Measurements from ENCODE around the gene PTPRJ. TPM values are rescaled to one million over a fixed set of nuclear protein-coding genes. Genes with fewer than 3 reads are reported as not detected.

PTPRJ gene
- total and polyA plus RNA-seq, 9 of the 15 experiments (the other 6 are each of a cell fraction or from before 2014, with no cell fraction given) = 0.56 to 10.7 (median 4.8) TPM

DNA sequence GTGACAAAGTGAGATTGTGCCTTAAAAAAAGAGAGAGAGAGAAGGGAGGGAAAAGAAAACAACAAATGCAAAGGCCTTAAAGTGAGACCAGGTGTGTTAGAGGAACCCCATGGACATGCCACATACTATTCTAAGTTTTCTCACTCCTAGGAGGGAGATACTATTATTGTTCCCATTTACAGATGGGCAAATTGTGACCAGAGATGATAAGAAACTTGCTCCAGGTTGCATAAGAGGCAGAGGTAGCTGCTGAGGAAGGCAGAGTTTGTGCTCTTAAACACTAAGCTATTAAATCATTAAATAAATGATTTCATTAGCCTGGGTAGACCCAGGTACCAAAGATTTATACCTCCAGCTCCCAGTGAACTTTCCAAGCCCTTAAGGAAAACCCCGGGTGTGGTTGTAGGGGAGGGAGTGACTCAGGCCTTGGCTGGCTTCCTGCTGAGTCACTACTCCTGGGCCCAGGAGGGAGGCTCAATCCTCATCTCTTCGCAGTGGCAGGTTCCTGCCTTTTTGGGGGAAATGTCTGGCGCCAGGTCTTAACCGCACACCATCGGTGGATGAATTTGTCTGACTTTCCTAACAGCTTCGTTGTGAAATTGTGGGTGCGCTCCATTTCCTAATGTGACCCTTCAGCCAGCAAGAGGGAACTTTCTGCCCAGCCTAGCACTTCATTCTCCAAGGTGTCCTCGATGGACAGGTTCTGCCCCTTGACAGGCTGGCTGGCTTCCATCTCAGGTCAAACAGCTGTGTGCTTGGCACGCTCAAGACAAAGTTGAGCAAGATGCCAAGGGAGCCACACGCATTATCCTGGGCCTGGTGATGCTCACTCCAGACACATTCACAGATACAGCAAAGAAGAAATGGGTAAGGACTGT is 33.4 kb upstream of the PTPRJ start (continued):
- no peak for TF ChIP-seq DEAF1 (CRISPR knock-in tag; IDR thresholded peaks at IDR 0.05)
- TF ChIP-seq ZNF696 (CRISPR knock-in tag; conservative IDR thresholded peaks at IDR 0.05) = no peak
- no peak for TF ChIP-seq CBFA2T3 (IDR thresholded peaks at IDR 0.05)
- TF ChIP-seq BCL6 (CRISPR knock-in tag; IDR thresholded peaks at IDR 0.05) = no peak
- no peak for TF ChIP-seq MBD1 (CRISPR knock-in tag; IDR thresholded peaks at IDR 0.05)
- TF ChIP-seq ELF1 (tag; IDR thresholded peaks at IDR 0.05) = no peak
- no peak for TF ChIP-seq ZNF431 (CRISPR knock-in tag; IDR thresholded peaks at IDR 0.05)
- peak; percentile 27 for TF ChIP-seq TAF1 (IDR thresholded peaks at IDR 0.05; ENCODE audit: control insufficient read depth, extremely low read depth, insufficient read depth, low read length, severe bottlenecking)
- no peak for TF ChIP-seq RBFOX2 (IDR thresholded peaks at IDR 0.05; ENCODE audit: low read depth, low read length)
- TF ChIP-seq, protein P1, sequence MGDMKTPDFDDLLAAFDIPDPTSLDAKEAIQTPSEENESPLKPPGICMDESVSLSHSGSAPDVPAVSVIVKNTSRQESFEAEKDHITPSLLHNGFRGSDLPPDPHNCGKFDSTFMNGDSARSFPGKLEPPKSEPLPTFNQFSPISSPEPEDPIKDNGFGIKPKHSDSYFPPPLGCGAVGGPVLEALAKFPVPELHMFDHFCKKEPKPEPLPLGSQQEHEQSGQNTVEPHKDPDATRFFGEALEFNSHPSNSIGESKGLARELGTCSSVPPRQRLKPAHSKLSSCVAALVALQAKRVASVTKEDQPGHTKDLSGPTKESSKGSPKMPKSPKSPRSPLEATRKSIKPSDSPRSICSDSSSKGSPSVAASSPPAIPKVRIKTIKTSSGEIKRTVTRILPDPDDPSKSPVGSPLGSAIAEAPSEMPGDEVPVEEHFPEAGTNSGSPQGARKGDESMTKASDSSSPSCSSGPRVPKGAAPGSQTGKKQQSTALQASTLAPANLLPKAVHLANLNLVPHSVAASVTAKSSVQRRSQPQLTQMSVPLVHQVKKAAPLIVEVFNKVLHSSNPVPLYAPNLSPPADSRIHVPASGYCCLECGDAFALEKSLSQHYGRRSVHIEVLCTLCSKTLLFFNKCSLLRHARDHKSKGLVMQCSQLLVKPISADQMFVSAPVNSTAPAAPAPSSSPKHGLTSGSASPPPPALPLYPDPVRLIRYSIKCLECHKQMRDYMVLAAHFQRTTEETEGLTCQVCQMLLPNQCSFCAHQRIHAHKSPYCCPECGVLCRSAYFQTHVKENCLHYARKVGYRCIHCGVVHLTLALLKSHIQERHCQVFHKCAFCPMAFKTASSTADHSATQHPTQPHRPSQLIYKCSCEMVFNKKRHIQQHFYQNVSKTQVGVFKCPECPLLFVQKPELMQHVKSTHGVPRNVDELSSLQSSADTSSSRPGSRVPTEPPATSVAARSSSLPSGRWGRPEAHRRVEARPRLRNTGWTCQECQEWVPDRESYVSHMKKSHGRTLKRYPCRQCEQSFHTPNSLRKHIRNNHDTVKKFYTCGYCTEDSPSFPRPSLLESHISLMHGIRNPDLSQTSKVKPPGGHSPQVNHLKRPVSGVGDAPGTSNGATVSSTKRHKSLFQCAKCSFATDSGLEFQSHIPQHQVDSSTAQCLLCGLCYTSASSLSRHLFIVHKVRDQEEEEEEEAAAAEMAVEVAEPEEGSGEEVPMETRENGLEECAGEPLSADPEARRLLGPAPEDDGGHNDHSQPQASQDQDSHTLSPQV (IDR thresholded peaks at IDR 0.05) = peak; percentile 96
- no peak for TF ChIP-seq PTTG1 (tag; IDR thresholded peaks at IDR 0.05; ENCODE audit: low read depth)
- TF ChIP-seq NR2C2 (CRISPR knock-in tag; IDR thresholded peaks at IDR 0.05) = no peak
- peak; percentile 14; the same call in 1 of the 2 replicates for TF ChIP-seq NR2C2 (tag; IDR thresholded peaks at IDR 0.05)
- no peak for TF ChIP-seq COPS2 (conservative IDR thresholded peaks at IDR 0.05)
- TF ChIP-seq, protein P2, sequence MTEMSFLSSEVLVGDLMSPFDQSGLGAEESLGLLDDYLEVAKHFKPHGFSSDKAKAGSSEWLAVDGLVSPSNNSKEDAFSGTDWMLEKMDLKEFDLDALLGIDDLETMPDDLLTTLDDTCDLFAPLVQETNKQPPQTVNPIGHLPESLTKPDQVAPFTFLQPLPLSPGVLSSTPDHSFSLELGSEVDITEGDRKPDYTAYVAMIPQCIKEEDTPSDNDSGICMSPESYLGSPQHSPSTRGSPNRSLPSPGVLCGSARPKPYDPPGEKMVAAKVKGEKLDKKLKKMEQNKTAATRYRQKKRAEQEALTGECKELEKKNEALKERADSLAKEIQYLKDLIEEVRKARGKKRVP (CRISPR knock-in tag; IDR thresholded peaks at IDR 0.05) = peak; percentile 65; the same call in 1 of the 2 replicates
- TF ChIP-seq, protein P3, sequence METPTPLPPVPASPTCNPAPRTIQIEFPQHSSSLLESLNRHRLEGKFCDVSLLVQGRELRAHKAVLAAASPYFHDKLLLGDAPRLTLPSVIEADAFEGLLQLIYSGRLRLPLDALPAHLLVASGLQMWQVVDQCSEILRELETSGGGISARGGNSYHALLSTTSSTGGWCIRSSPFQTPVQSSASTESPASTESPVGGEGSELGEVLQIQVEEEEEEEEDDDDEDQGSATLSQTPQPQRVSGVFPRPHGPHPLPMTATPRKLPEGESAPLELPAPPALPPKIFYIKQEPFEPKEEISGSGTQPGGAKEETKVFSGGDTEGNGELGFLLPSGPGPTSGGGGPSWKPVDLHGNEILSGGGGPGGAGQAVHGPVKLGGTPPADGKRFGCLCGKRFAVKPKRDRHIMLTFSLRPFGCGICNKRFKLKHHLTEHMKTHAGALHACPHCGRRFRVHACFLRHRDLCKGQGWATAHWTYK (CRISPR knock-in tag; IDR thresholded peaks at IDR 0.05) = no peak
- TF ChIP-seq CC2D1A (IDR thresholded peaks at IDR 0.05) = peak; percentile 20; the same call in 1 of the 2 replicates
- no peak for TF ChIP-seq PPARD (CRISPR knock-in tag; IDR thresholded peaks at IDR 0.05)

Data from K562 (cell line).